Keratinocyte (primary cell): Measurements from ENCODE around the gene GRHPR.

Source experiments
- EZH2 ChIP-seq: IDR thresholded peaks from one replicate; pipeline ENCODE4 v1.6.1; 2012; ENCODE audit warnings: inconsistent platforms, mild to moderate bottlenecking, low read length, moderate library complexity
- TF ChIP-seq, protein P1 (sequence below), 3 experiments: IDR thresholded peaks in 1 of 3; conservative IDR thresholded peaks in 1 of 3; optimal IDR thresholded peaks in 1 of 3; 2 replicates in 2 of 3; 3 replicates in 1 of 3; pipeline versions ENCODE3 to v1.5.1; 2011; ENCODE audit warnings: low read length in 3 of 3, mild to moderate bottlenecking in 3 of 3, moderate library complexity in 2 of 3, control low read depth in 1 of 3, inconsistent platforms in 1 of 3; ENCODE audit not compliant: insufficient read depth in 2 of 3; ENCODE audit errors: extremely low read depth in 1 of 3

DNA sequence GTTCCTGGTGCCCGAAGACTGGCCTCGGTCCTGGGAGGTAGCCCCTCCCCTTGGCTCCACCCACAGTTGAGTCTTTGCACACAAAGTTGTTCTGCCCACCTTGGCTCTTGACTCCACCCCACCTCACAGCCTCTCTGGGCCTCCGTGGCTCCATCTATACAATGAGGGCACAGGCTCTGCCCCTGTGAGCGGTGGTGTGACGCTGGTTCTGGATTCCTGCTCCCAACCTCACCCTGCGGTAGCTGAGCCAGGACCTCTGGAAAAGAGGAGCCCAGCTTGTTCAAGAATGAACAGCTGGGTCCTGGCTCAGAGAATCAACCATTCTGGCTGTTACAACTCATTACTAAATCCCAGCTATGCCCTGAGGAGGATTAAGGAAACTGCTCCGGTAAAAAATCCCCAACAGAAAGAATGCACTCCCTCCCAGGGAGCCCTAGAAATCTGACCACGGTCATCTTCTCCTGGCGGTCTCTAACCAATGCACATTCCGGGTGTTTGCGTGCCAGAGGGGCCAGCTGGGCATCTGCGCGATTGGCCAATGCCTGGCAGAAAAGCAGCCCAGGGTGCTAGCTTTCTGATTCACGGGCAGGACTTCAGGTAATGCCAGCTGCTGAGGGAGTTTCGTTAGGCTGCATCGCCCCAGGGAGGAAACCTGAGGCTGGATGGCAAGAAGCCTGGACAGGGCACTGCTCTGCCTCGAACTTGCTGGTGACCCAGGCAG is 9.9 kb upstream of the GRHPR start:
- TF ChIP-seq, protein P1, sequence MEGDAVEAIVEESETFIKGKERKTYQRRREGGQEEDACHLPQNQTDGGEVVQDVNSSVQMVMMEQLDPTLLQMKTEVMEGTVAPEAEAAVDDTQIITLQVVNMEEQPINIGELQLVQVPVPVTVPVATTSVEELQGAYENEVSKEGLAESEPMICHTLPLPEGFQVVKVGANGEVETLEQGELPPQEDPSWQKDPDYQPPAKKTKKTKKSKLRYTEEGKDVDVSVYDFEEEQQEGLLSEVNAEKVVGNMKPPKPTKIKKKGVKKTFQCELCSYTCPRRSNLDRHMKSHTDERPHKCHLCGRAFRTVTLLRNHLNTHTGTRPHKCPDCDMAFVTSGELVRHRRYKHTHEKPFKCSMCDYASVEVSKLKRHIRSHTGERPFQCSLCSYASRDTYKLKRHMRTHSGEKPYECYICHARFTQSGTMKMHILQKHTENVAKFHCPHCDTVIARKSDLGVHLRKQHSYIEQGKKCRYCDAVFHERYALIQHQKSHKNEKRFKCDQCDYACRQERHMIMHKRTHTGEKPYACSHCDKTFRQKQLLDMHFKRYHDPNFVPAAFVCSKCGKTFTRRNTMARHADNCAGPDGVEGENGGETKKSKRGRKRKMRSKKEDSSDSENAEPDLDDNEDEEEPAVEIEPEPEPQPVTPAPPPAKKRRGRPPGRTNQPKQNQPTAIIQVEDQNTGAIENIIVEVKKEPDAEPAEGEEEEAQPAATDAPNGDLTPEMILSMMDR (optimal IDR thresholded peaks at IDR 0.05 in 1 of 3, IDR thresholded peaks at IDR 0.05 in 1 of 3, conservative IDR thresholded peaks at IDR 0.05 in 1 of 3; ENCODE audit: extremely low read depth in 1 of 3, insufficient read depth in 2 of 3, low read length in 3 of 3): no peak
- TF ChIP-seq EZH2: no peak
